ENCODE measurements around the gene GPS1. TPM values are rescaled to one million over a fixed set of nuclear protein-coding genes. Genes with fewer than 3 reads are reported as not detected.

GPS1 gene
- total RNA-seq, 1 experiment from 2014 or later = 181 TPM

- DNase-seq (ENCODE audit: low spot score) (no peak), ATAC-seq (no peak)
- TF ChIP-seq ZNF121 (CRISPR knock-in tag; IDR thresholded peaks at IDR 0.05) (0 out of 2 replicates have a peak, but pooled peaks have one; percentile 8), GRHL2 (CRISPR knock-in tag; IDR thresholded peaks at IDR 0.05; ENCODE audit: insufficient replicate concordance, severe bottlenecking) (no peak)
- Mint-ChIP-seq H3K4me3 (no peak overlapping the region), H3K27me3 (ENCODE audit: low read depth) (no peaks in the 10 kb centered on the region), H3K27ac (no peak overlapping the region), H3K9me3 (no peaks in the 10 kb centered on the region), H3K4me1 (peaks cover 46% of the 10 kb centered on the region), H3K36me3 (no peaks in the 10 kb centered on the region)
- ChIA-PET CTCF (interaction anchor here (0.7 to 2.8 kb wide), 4 partner anchors 51 to 134 kb away, joined by 3 to 18 read pairs (median 3); partner anchors contain the start of gene RAC3), POLR2A (interaction anchor here (1.0 kb wide), 1 partner anchor 64 kb away, joined by 3 read pairs; the partner anchor contains the start of gene DCXR)
Observed at GRCh38 chr17:82101767-82102679, 50.3 kb downstream of the GPS1 start.

GRCh38 chr17:82103553-82104451, 52.1 kb downstream of the GPS1 start:
- ChIA-PET POLR2A (interaction anchor here (0.6 to 1.3 kb wide), 3 partner anchors 42 to 73 kb away, joined by 3 to 5 read pairs (median 3); partner anchors contain the start of gene DCXR), CTCF (interaction anchor here (0.8 to 2.8 kb wide), 11 partner anchors 14 to 133 kb away, joined by 3 to 18 read pairs (median 5); partner anchors contain the start of genes DCXR and RAC3)
- ATAC-seq = peak; percentile 4
- no peaks in the 10 kb centered on the region for H3K36me3 Mint-ChIP-seq
- peak; percentile 62 for DNase-seq (ENCODE audit: low spot score)
- no peak for TF ChIP-seq NFE2L1 (CRISPR knock-in tag; IDR thresholded peaks at IDR 0.05)
- no peak for TF ChIP-seq NR1H2 (CRISPR knock-in tag; IDR thresholded peaks at IDR 0.05)
- TF ChIP-seq CREB1 (CRISPR knock-in tag; IDR thresholded peaks at IDR 0.05) = no peak
- TF ChIP-seq ZNF138 (CRISPR knock-in tag; conservative IDR thresholded peaks at IDR 0.05) = no peak
- TF ChIP-seq EMX1 (CRISPR knock-in tag; IDR thresholded peaks at IDR 0.05) = no peak
- no peak for TF ChIP-seq SMAD3 (CRISPR knock-in tag; IDR thresholded peaks at IDR 0.05; ENCODE audit: borderline replicate concordance)
- no peak for TF ChIP-seq JAZF1 (CRISPR knock-in tag; IDR thresholded peaks at IDR 0.05)
- TF ChIP-seq ETV6 (CRISPR knock-in tag; IDR thresholded peaks at IDR 0.05) = no peak
- TF ChIP-seq SP1 (CRISPR knock-in tag; conservative IDR thresholded peaks at IDR 0.05) = no peak
- TF ChIP-seq OVOL2 (CRISPR knock-in tag; IDR thresholded peaks at IDR 0.05; ENCODE audit: borderline replicate concordance) = no peak
- TF ChIP-seq MXD4 (CRISPR knock-in tag; IDR thresholded peaks at IDR 0.05; ENCODE audit: borderline replicate concordance) = no peak
- TF ChIP-seq E2F1 (CRISPR knock-in tag; IDR thresholded peaks at IDR 0.05) = 0 out of 2 replicates have a peak, but pooled peaks have one; percentile 15
- no peak for TF ChIP-seq TP53 (CRISPR knock-in tag; IDR thresholded peaks at IDR 0.05)
- no peak for TF ChIP-seq NFATC4 (CRISPR knock-in tag; IDR thresholded peaks at IDR 0.05)
- peak; percentile 51 for TF ChIP-seq MAX (CRISPR knock-in tag; IDR thresholded peaks at IDR 0.05)
- no peak for TF ChIP-seq ATF2 (CRISPR knock-in tag; IDR thresholded peaks at IDR 0.05; ENCODE audit: borderline replicate concordance, low read depth)
- TF ChIP-seq MYBL2 (CRISPR knock-in tag; IDR thresholded peaks at IDR 0.05) = no peak
- no peak for TF ChIP-seq AR (CRISPR knock-in tag; IDR thresholded peaks at IDR 0.05)
- H3K4me3 Mint-ChIP-seq = peak overlapping the region; percentile 39; the same call in 1 of the 2 replicates
- no peaks in the 10 kb centered on the region for H3K9me3 Mint-ChIP-seq
- peaks cover 57% of the 10 kb centered on the region for H3K4me1 Mint-ChIP-seq
- peak overlapping the region; percentile 86 for H3K27ac Mint-ChIP-seq
- H3K27me3 Mint-ChIP-seq (ENCODE audit: low read depth) = peaks cover 11% of the 10 kb centered on the region
